Esophagus (tissue), 2 donors: ENCODE measurements around the gene LMNTD1. TPM values are rescaled to one million over a fixed set of nuclear protein-coding genes. Genes with fewer than 3 reads are reported as not detected.

Experiments
- H3K27ac ChIP-seq, 2 donors: one replicate each; pipeline ENCODE4 v1.5.1; 2013; ENCODE audit warnings: low read depth in 2 of 2, mild to moderate bottlenecking in 2 of 2, inconsistent platforms in 1 of 2, low read length in 1 of 2, moderate library complexity in 1 of 2
- H3K27me3 ChIP-seq, 2 donors: one replicate each; pipeline ENCODE4 v1.6.1; 2013; ENCODE audit warnings: low read length in 2 of 2, control low read depth in 1 of 2, mild to moderate bottlenecking in 1 of 2; ENCODE audit not compliant: insufficient read depth in 2 of 2, control insufficient read depth in 1 of 2
- H3K36me3 ChIP-seq, 2 donors: one replicate each; pipeline ENCODE4 v1.6.1; 2013; ENCODE audit warnings: low read length in 1 of 2; ENCODE audit not compliant: control insufficient read depth in 2 of 2, insufficient read depth in 2 of 2
- H3K4me1 ChIP-seq, 2 donors: one replicate each; pipeline ENCODE4 v1.6.1; 2013; ENCODE audit warnings: low read length in 1 of 2; ENCODE audit not compliant: control insufficient read depth in 2 of 2, insufficient read depth in 2 of 2
- H3K4me3 ChIP-seq, 2 donors: one replicate each; pipeline ENCODE4 v1.5.1; 2013; ENCODE audit warnings: low read length in 2 of 2, mild to moderate bottlenecking in 2 of 2, low read depth in 1 of 2, moderate library complexity in 1 of 2
- H3K9me3 ChIP-seq, 2 donors: one replicate each; pipeline ENCODE4 v1.6.1; 2013; ENCODE audit warnings: mild to moderate bottlenecking in 2 of 2, low read depth in 1 of 2, low read length in 1 of 2, moderate library complexity in 1 of 2; ENCODE audit not compliant: control insufficient read depth in 2 of 2, insufficient read depth in 1 of 2
- WGBS, 2 donors: extraction: QIAGEN DNeasy Blood & Tissue Kit; methylation state at CpG; one replicate each; pipeline ENCODE4 v1.1.7; 2013; 5-methylcytosine and 5-hydroxymethylcytosine counted together
- polyA plus RNA-seq, 2 donors: library from polyadenylated mRNA; stranded (reverse); fragments of 200-250 nt; gene quantifications; one replicate each; pipeline ENCODE4 v1.2.3, GENCODE V29; 2013
- donor health status: healthy with polysubstance abuse.
- donor health status: Bipolar disorder and iron deficiency.

LMNTD1 gene
- polyA plus RNA-seq, 2 donors, result not detected

DNA sequence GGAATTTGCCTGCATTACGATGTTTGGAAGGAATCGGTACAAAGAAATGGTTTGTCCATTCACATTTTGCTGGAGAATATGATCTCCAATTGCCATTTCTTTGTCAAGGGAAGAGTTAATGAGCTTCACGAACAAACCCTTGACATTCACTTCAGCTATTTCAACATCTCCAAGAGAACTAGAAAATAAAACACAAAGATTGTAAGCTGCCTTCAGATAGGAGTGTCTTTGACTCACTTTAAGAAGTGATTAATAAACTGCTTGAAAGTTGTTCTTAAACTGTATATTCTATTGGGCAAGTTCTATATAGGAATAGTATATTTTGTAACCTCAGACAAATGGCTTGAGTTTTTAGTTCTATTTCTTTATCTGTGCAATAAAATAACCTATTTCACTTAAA, 26.3 kb downstream of the LMNTD1 start:
- no peaks in the 10 kb centered on the region for H3K36me3 ChIP-seq
- 67 to 75% methylated on average over 3 of the region's 3 CpGs for WGBS, 2 donors
- H3K9me3 ChIP-seq, result no peaks in the 10 kb centered on the region
- H3K27me3 ChIP-seq, result no peaks in the 10 kb centered on the region
- H3K27ac ChIP-seq, result no peak overlapping the region
- H3K4me3 ChIP-seq, result no peak overlapping the region
- H3K4me1 ChIP-seq, result no peaks in the 10 kb centered on the region

DNA sequence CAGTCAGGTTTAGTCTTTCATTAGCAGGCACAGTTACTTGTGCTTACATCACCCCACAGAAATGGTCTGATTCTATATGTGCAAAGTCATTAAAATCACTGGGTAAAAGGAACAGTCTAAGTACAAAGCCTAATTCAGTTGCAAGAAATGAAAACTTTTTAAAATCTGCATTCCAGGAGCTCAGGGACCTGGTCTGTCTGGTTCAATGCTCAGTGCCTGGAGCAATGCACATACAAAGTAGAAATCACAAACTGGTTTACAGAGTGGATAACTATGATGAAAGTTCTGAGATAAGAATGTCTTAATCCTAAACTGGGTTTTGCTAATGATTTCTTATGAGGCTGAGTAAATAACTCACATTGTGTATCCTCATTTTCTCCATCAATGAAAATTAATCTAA, 28.7 kb downstream of the LMNTD1 start:
- H3K4me3 ChIP-seq, result no peak overlapping the region
- H3K4me1 ChIP-seq, result no peaks in the 10 kb centered on the region
- no peaks in the 10 kb centered on the region for H3K27me3 ChIP-seq
- H3K9me3 ChIP-seq, result no peaks in the 10 kb centered on the region
- H3K27ac ChIP-seq, result no peak overlapping the region
- H3K36me3 ChIP-seq, result no peaks in the 10 kb centered on the region

GRCh38 chr12:25521625-25522256, 31.3 kb downstream of the LMNTD1 start:
- WGBS, 2 donors, result 67 to 72% methylated on average over 5 of the region's 5 CpGs
- no peak overlapping the region for H3K4me3 ChIP-seq
- no peaks in the 10 kb centered on the region for H3K9me3 ChIP-seq
- H3K27ac ChIP-seq, result no peak overlapping the region
- no peaks in the 10 kb centered on the region for H3K27me3 ChIP-seq
- H3K36me3 ChIP-seq, result no peaks in the 10 kb centered on the region
- H3K4me1 ChIP-seq, result no peaks in the 10 kb centered on the region

GRCh38 chr12:25518512-25518911, 34.6 kb downstream of the LMNTD1 start:
- WGBS, 2 donors, result 58 to 64% methylated on average over 5 of the region's 5 CpGs
- Histone ChIP-seq H3K27ac (no peak overlapping the region), H3K4me1 (no peaks in the 10 kb centered on the region), H3K27me3 (no peaks in the 10 kb centered on the region), H3K36me3 (no peaks in the 10 kb centered on the region), H3K9me3 (no peaks in the 10 kb centered on the region), H3K4me3 (no peak overlapping the region)

DNA sequence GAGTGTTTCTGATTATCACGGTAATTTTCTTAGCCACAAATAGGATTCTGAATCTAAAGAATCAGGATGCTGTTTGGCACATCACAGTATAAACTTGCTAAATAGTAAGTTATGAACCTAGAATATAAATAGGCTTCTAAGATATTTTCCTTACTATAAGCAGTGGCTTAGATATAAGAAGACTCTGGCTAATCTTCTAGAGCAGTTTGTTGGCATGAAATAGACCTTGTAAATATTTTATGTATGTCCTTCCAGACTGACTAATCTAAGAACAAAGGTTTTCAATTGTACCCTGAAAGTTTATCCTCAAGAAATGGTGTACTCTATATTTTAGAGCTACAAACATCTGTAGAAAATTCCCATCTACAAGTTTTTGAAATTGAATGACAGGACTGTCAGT, 48.3 kb downstream of the LMNTD1 start:
- Histone ChIP-seq H3K4me3 (no peak overlapping the region), H3K27ac (no peak overlapping the region), H3K36me3 (no peaks in the 10 kb centered on the region), H3K27me3 (no peaks in the 10 kb centered on the region), H3K9me3 (no peaks in the 10 kb centered on the region), H3K4me1 (no peaks in the 10 kb centered on the region)
- 83 to 93% methylated on average over 1 of the region's 1 CpG for WGBS, 2 donors

DNA sequence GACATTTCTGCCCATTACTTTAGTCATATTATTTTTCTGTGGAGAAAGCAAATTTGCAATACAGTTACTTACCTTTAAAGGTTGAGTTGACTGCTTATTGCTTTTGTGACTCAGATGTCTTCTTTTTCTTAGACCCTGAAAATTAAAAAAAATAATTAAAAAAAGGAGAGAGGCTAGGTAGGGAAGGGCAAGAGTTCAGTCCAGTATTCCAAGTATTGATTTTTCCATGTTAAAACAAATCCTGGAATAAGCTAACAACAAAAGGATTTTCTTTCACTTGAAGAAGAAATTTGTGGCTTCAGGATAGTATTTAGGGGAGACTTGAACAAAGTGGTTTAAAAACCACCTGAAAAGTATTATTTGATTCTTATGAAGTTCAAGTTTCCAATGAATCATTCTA, 49.4 kb downstream of the LMNTD1 start:
- no peaks in the 10 kb centered on the region for H3K4me1 ChIP-seq
- no peaks in the 10 kb centered on the region for H3K9me3 ChIP-seq
- H3K4me3 ChIP-seq, result no peak overlapping the region
- no peak overlapping the region for H3K27ac ChIP-seq
- H3K27me3 ChIP-seq, result no peaks in the 10 kb centered on the region
- H3K36me3 ChIP-seq, result no peaks in the 10 kb centered on the region

DNA sequence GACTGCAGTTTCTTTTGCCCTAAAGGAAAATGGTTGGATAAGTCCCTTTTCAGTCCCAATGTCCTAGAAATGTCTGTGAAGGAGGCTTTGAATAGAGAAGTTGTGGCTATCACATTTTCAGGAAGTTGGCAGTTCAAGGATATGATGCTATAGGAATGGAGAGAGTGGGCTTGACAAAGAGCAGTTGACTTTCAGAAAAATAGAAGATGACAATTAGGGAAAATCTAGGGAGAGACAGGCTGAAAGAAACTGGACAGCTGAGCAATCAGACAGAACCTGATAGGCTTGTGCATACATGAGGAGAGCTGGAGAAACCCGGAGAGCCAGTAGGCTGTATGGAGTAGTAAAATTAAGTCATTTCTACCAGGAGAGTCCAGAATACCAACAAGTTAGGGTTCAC, 50.5 kb downstream of the LMNTD1 start:
- WGBS, 2 donors, result 74 to 91% methylated on average over 1 of the region's 1 CpG
- Histone ChIP-seq H3K36me3 (no peaks in the 10 kb centered on the region), H3K27me3 (no peaks in the 10 kb centered on the region), H3K27ac (no peak overlapping the region), H3K9me3 (no peaks in the 10 kb centered on the region), H3K4me1 (no peaks in the 10 kb centered on the region), H3K4me3 (no peak overlapping the region)

GRCh38 chr12:25502118-25502517, 51.0 kb downstream of the LMNTD1 start:
- no peaks in the 10 kb centered on the region for H3K27me3 ChIP-seq
- no peak overlapping the region for H3K4me3 ChIP-seq
- H3K9me3 ChIP-seq, result no peaks in the 10 kb centered on the region
- peaks cover 0 to 2% of the 10 kb centered on the region in 2 donors for H3K4me1 ChIP-seq
- no peak overlapping the region for H3K27ac ChIP-seq
- WGBS, 2 donors, result 54 to 69% methylated on average over 3 of the region's 3 CpGs
- no peaks in the 10 kb centered on the region for H3K36me3 ChIP-seq

DNA sequence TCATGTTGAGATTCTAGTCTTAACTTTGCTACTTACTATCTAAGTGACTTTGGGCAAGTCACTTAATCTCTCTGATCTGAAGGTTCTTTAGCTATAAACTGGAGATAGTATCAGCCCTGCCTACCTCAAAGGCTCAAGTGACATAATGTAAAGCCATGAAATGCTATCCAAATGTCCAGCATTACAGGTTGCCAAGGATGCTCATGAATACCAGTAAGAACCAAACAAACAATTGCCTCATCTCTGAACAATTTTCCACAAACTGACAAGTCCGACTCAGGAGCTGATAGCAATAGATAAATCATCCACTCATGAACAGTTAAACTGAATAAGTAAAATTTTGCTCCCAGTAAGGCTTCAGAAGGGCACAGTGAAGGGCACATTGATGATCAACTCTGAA, 51.5 kb downstream of the LMNTD1 start:
- H3K27ac ChIP-seq, result no peak overlapping the region
- no peaks in the 10 kb centered on the region for H3K36me3 ChIP-seq
- H3K4me1 ChIP-seq, result peaks cover 0 to 2% of the 10 kb centered on the region in 2 donors
- no peaks in the 10 kb centered on the region for H3K27me3 ChIP-seq
- no peak overlapping the region for H3K4me3 ChIP-seq
- WGBS, 2 donors, result 59 to 65% methylated on average over 1 of the region's 1 CpG
- H3K9me3 ChIP-seq, result no peaks in the 10 kb centered on the region

GRCh38 chr12:25500651-25501050, 52.4 kb downstream of the LMNTD1 start:
- Histone ChIP-seq H3K36me3 (no peaks in the 10 kb centered on the region), H3K27ac (no peak overlapping the region), H3K9me3 (no peaks in the 10 kb centered on the region), H3K4me3 (no peak overlapping the region), H3K27me3 (no peaks in the 10 kb centered on the region), H3K4me1 (peaks cover 0 to 2% of the 10 kb centered on the region in 2 donors)
- 70 to 76% methylated on average over 6 of the region's 6 CpGs for WGBS, 2 donors
